ENCODE results near the gene MAP2. TPM values are rescaled to one million over a fixed set of nuclear protein-coding genes. Genes with fewer than 3 reads are reported as not detected.

Gene MAP2
- total and polyA plus RNA-seq, 7 donors = 0.72 to 6.5 (median 1.8) TPM

DNA sequence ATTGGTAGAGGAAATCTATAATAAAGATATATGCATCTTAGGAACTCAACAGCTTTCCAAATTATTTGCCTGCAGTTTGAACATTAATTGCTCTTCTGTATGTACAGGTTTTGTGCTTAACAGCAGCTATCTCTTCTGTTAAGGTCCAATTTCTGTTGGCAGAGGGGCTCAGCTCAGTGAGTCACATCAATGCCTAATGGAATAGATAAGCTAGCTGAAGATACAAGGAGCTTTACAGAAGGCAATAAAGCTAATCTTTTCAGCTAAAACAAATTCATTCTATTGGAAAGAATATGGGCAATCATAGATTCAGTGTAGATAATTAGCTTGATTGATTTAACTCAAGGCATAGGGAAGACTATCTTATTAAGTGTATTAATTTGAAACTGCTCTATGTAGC, 289.4 kb downstream of the MAP2 start:
- no peaks in the 10 kb centered on the region for H3K36me3 ChIP-seq (ENCODE audit: insufficient read depth in 1 of 2, low read depth in 1 of 2)
- DNase-seq = no peak
- no peak overlapping the region for H3K27ac ChIP-seq
- no peaks in the 10 kb centered on the region for H3K9me3 ChIP-seq
- no peak overlapping the region for H3K4me3 ChIP-seq
- H3K4me1 ChIP-seq = no peaks in the 10 kb centered on the region
- H3K27me3 ChIP-seq (ENCODE audit: insufficient read depth in 3 of 3, low read length in 2 of 3) = no peaks in the 10 kb centered on the region
- TF ChIP-seq, protein P1, sequence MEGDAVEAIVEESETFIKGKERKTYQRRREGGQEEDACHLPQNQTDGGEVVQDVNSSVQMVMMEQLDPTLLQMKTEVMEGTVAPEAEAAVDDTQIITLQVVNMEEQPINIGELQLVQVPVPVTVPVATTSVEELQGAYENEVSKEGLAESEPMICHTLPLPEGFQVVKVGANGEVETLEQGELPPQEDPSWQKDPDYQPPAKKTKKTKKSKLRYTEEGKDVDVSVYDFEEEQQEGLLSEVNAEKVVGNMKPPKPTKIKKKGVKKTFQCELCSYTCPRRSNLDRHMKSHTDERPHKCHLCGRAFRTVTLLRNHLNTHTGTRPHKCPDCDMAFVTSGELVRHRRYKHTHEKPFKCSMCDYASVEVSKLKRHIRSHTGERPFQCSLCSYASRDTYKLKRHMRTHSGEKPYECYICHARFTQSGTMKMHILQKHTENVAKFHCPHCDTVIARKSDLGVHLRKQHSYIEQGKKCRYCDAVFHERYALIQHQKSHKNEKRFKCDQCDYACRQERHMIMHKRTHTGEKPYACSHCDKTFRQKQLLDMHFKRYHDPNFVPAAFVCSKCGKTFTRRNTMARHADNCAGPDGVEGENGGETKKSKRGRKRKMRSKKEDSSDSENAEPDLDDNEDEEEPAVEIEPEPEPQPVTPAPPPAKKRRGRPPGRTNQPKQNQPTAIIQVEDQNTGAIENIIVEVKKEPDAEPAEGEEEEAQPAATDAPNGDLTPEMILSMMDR (IDR thresholded peaks at IDR 0.05) = no peak
- intact Hi-C loops (cut with DNase I) = no loop called here
- no peak for ATAC-seq

- WGBS, 3 donors = 72 to 78% (median 77%) methylated on average over 5 of the region's 5 CpGs
- ATAC-seq = no peak
- DNase-seq = no peak
- Histone ChIP-seq H3K36me3 (ENCODE audit: insufficient read depth in 1 of 2, low read depth in 1 of 2) (no peaks in the 10 kb centered on the region), H3K4me1 (no peaks in the 10 kb centered on the region), H3K9me3 (no peaks in the 10 kb centered on the region), H3K27me3 (ENCODE audit: insufficient read depth in 3 of 3, low read length in 2 of 3) (no peaks in the 10 kb centered on the region), H3K4me3 (no peak overlapping the region), H3K27ac (no peak overlapping the region)
- intact Hi-C loops (cut with DNase I) = no loop called here
- TF ChIP-seq, protein P1 (IDR thresholded peaks at IDR 0.05) = no peak
These were observed 295.2 kb downstream of the MAP2 start for GRCh38 chr2:209719034-209719433.

GRCh38 chr2:209721497-209721896, 297.6 kb downstream of the MAP2 start:
- no peaks in the 10 kb centered on the region for H3K36me3 ChIP-seq (ENCODE audit: insufficient read depth in 1 of 2, low read depth in 1 of 2)

GRCh38 chr2:209726311-209726710, 302.5 kb downstream of the MAP2 start:
- no peaks in the 10 kb centered on the region for H3K27me3 ChIP-seq (ENCODE audit: insufficient read depth in 3 of 3, low read length in 2 of 3)
- no peaks in the 10 kb centered on the region for H3K4me1 ChIP-seq
- no peaks in the 10 kb centered on the region for H3K9me3 ChIP-seq
- ATAC-seq (no peak), DNase-seq (no peak)
- 96 to 99% (median 97%) methylated on average over 2 of the region's 2 CpGs for WGBS, 3 donors
- TF ChIP-seq, protein P1 (IDR thresholded peaks at IDR 0.05) = no peak
- H3K27ac ChIP-seq = no peak overlapping the region
- H3K4me3 ChIP-seq = no peak overlapping the region
- intact Hi-C loops (cut with DNase I) = no loop called here
- H3K36me3 ChIP-seq (ENCODE audit: insufficient read depth in 1 of 2, low read depth in 1 of 2) = no peaks in the 10 kb centered on the region

More at GRCh38 chr2:209721497-209721896, 297.6 kb downstream of the MAP2 start:
- H3K4me3 ChIP-seq = no peak overlapping the region
- intact Hi-C loops (cut with DNase I) = no loop called here
- H3K4me1 ChIP-seq = no peaks in the 10 kb centered on the region
- H3K9me3 ChIP-seq = no peaks in the 10 kb centered on the region
- no peak for DNase-seq
- TF ChIP-seq, protein P1 (IDR thresholded peaks at IDR 0.05) = no peak
- ATAC-seq = no peak
- no peaks in the 10 kb centered on the region for H3K27me3 ChIP-seq (ENCODE audit: insufficient read depth in 3 of 3, low read length in 2 of 3)
- H3K27ac ChIP-seq = no peak overlapping the region

DNA sequence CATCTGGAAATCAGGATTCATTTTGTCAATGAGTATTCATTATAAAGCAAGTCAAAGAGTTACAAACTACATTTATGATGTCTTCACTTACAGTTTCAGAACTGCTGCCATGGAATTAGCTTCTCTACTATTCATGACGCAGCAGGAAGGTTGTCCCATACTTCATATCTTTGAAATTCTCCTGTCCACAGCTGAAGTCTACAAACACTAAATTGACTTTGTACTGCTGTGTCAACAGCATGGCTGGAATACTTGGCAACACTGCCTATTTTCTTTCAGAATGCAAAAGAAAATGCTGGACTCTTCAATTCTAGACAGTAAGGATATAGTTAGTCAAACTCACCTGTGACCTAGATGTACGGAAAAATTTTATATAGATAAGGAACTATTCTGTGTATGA, 303.2 kb downstream of the MAP2 start:
- TF ChIP-seq, protein P1 (IDR thresholded peaks at IDR 0.05) = no peak

More for the DNA sequence above, 303.2 kb downstream of the MAP2 start:
- Histone ChIP-seq H3K9me3 (no peaks in the 10 kb centered on the region), H3K4me1 (no peaks in the 10 kb centered on the region), H3K4me3 (no peak overlapping the region), H3K27ac (no peak overlapping the region), H3K36me3 (ENCODE audit: insufficient read depth in 1 of 2, low read depth in 1 of 2) (no peaks in the 10 kb centered on the region), H3K27me3 (ENCODE audit: insufficient read depth in 3 of 3, low read length in 2 of 3) (no peaks in the 10 kb centered on the region)
- 91 to 95% (median 92%) methylated on average over 2 of the region's 2 CpGs for WGBS, 3 donors
- ATAC-seq (no peak), DNase-seq (no peak)
- intact Hi-C loops (cut with DNase I) = no loop called here

Data from psoas muscle (tissue), 8 donors.